GM19395 (cell line): ENCODE measurements around the gene OR10V1.
"Not testable (repeated sequence)": the region's sequence is repeated elsewhere in the genome, so short reads cannot be mapped to it uniquely, and the experiment has no call there.

Source experiments
- ATAC-seq: cut with Tn5 transposase; IDR thresholded peaks from one replicate; pipeline ENCODE4 v1.9.1; 2021; ENCODE audit warnings: mild to moderate bottlenecking, moderate library complexity; ENCODE audit not compliant: unreplicated experiment

OR10V1 gene

DNA sequence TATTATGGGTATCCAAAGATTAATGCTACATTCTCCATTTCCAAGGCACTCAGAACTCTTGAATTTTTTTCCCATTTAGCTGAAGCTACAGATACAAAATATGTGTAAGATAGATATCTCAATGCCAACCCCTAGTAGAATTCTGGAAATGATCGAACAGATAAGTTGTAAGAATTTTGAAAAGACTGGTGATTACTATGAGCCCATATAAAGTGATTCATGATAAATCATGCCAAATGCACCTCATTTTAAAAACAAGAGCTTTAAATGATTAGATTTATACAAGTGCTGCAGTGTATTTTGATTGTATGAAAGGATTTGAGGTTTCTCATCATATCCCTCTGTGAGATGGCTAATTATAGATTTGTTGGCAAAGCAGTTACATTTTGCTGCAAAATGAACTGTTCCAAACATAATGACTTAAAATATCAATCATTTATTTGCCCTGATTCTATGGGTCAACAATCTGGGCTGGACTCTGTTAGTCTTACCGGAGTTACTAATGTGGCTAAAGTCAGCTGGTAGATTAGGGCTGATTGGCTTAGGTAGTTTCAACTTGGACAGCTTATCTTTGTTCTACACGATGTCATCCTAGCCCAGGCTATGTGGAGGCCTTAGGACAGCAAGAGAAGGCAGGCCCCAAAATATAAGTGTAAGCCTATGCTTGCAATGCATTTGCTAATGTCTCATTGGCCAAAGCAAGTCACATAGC, 3.4 kb downstream of the OR10V1 start:
- no peak for ATAC-seq

DNA sequence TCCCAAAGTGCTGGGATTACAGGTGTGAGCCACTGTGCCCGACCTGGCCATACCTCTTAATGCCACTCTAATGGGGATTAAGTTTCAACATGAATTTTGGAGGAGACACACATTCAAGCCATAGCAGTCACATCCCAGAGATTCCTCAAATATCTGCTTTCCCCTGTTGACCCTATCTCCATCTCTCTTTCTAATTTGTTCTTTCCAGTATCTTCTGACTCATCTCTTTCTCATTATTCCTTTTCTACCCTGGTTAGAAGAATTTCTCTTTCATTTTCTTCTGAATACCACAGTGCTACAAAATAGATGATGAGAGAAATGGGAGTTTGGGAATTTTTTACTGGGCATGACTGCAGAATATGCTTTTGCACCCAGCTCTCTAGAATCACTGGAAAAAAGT, 5.1 kb downstream of the OR10V1 start:
- no peak for ATAC-seq

DNA sequence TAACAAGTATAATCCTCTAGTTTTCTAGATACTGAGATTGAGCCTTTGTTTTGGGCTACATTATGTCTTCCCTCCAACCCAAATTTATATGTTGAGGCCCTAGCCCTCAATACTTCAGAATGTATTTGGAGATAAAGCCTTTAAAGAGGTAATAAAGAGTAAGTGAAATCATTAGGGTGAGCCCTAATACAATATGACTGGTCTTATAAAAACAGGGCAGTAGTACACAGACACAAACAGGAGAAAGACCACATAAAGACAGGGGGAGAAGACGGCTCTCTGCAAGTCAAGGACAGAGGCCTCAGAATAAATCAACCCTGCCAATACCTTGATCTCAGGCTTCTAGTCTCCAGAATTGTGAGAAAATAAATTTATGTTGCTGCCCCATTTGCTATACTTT, 6.3 kb downstream of the OR10V1 start:
- ATAC-seq: no peak

DNA sequence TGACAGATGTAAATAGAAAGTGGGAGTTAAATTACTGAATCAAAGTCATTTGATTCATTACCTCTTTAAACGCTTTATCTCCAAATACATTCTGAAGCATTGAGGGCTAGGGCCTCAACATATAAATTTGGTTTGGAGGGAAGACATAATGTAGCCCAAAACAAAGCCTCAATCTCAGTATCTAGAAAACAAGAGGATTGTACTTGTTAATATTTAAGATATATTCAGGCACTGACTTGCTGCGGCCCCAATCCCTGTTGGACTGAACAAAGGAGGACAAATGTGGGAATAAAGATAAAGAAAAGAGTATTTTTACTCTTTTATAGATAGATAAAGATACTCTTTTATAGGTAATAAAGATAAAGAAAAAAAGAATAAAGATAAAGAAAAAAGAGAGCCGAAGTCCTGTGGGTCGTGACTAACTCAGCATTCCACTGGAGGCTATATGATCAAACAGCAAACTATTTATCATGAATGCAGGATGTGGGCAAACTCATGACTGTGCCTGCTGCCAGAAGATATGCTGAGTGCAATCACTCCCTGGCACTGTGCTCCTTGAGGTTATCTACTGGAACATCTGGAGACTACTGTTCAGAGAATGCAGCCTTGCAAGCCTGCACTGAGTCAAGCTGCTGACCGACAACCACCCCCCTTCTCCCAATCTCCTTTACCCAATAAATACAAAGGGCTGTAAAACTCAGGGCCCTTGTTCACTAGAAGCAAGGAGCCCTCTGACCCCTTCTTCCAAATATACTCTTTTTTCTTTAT, 6.9 kb downstream of the OR10V1 start:
- ATAC-seq: no peak

DNA sequence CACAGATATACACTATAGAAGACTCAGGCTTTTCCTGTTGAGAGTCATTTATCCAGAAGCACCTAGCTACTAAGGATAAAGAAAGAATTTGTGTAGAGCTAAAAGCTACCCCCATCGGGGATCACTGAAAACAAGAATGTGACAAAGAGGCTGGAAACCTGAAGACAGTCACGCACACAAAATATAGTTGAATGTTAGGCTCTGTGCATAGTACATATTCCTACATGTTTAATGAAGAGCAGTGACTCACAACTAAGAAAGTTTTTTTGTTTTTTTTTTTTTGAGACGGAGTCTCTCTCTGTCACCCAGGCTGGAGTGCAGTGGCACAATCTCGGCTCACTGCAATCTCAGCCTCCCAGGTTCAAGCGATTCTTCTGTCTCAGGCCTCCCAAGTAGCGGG, 8.4 kb downstream of the OR10V1 start:
- ATAC-seq: no peak

DNA sequence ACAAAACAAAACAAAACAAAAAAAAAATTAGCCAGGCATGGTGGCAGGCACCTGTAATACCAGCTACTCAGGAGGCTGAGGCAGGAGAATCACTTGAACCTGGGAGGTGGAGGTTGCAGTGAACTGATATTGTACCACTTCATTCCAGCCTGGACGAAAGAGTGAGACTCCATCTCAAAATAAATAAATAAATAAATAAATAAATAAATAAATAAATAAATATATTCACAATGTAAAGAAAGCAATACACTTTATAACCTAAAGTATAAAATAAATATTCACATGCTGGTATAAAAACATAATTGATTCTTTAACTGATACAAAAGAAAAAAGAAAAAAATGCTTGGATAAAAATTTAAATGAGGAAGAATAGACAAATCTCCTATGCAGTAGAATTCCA, 10.1 kb downstream of the OR10V1 start:
- ATAC-seq: not testable (repeated sequence)

DNA sequence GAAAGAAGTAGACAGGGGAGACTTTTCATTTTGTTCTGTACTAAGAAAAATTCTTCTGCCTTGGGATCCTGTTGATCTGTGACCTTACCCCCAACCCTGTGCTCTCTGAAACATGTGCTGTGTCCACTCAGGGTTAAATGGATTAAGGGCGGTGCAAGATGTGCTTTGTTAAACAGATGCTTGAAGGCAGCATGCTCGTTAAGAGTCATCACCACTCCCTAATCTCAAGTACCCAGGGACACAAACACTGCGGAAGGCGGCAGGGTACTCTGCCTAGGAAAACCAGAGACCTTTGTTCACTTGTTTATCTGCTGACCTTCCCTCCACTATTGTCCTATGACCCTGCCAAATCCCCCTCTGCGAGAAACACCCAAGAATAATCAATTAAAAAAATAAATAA, 13.5 kb downstream of the OR10V1 start:
- not testable (repeated sequence) for ATAC-seq

DNA sequence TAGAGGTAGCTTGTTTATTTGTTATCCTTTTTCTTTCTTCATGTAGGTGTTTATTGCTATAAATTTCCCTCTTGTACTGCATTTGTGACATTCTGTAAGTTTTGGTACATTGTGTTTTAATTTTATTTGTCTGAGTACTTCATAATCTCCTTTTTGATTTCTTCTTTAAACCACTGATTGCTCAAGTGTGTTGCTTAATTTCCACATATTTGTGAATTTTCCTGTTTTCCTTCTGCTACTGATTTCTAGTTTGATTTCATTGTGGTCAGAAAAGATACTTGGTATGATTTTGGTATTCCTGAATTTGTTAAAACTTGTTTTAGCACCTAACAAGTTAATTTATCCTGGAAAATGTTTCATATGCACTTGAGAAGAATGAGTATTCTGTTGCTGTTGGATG, 15.1 kb downstream of the OR10V1 start:
- no peak for ATAC-seq

DNA sequence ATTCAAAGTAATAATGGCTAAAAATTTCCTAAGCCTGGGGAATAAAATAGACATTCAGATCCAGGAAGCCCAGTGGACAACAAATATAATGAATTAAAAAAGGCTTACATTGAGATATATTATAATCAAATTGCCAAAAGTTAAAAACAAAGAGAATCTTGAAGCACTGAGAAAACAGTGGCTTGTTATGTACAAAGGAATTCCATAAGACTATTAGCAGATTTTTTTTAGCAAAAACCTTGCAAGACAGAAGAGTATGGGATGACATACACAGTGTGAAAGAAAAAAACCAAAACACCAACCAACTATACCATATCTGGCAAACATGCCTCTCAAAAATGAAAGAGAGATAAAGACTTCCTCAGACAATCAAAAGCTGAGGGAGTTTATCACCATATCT, 20.7 kb downstream of the OR10V1 start:
- ATAC-seq: no peak

DNA sequence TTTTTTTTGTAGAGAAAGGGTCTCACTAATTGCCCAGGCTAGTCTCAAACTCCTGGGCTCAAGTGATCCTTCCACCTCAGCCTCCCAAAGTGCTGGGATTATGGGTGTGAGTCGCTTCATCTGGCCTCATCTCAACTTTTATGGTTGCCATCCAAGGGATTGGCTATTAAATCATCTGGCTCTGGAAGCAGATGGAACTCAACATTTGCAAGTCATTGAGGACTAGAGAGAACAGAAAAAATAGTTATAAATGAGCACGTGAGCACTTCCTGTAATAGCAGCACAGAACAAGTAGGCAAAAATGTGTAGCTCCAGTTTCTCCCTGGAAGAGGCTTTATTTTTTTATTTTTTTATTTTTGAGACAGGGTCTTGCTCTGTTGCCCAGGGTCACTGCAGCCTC, 22.5 kb downstream of the OR10V1 start:
- ATAC-seq: no peak

DNA sequence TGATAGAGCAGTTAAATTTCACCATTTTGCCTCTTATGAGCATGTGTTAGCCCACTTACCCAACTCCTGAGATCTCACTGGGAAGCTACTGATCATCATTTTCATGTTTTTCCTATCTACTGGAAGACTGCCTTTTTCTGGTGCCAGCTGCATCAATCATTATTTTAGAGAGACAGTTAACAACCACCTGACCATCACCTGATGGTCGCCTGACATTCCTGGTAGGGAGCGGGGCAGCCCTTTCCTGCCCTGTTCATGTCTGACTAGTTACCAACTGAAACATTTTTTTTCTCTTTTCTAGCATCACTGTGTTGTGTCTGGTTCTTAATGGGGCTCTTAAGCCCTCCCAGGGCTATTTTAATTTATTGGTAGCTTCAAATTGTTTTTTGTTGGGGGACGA, 24.6 kb downstream of the OR10V1 start:
- no peak for ATAC-seq

DNA sequence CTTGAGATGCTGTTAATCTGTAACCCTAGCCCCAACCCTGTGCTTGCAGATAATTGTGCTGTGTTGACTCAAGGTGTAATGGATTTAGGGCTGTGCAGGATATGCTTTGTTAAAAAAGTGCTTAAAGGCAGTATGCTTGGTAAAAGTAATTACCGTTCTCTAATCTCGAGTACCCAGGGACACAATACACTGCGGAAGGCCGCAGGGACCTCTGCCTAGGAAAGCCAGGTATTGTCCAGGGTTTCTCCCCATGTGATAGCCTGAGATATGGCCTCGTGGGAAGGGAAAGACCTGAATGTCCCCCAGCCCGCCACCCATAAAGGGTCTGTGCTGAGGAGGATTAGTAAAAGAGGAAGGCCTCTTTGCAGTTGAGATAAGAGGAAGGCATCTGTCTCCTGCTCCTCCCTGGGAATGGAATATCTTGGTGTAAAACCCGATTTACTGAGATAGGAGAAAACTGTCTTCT, 32.4 kb downstream of the OR10V1 start:
- ATAC-seq: not testable (repeated sequence)

DNA sequence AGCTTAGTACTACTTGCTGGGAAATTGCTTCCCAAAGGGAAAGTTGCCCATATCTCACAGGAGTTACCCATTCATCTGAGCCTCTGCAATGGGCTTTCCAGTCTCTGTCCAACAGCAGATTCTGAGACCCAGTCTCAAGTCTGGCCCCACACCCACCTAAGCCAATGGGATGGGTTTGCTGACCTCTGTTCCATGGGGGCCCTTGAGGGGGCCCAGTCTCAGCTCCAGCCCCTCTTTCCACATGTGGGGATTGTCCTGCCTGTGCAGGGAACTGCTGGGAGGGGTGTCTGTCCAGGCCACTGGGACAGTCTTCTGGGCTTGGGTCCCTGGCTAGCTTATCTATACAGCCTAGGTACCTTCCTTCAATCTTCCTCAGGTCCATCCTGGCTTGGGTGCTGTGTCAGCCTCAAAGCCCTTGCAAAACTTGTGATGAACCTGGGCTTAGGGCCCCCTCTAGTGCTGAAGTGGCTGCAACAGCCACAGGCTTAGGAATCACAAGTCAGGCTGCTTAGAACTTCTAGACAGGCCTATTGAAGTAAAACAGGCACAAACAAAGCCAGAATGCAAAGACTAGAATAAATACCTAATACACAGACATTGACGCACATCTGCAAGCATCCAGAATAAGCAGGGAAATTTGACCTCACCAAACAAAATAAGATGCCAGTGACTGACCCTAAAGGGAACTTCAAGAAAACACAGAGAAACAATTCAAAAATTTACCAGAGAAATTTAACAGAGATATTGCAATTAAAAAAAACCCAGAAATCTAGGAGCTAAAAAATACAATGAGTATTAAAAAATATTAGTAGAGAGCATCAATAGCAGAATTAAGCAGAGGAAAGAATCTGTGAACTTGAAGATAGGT, 33.1 kb downstream of the OR10V1 start:
- peak; percentile 95 for ATAC-seq

DNA sequence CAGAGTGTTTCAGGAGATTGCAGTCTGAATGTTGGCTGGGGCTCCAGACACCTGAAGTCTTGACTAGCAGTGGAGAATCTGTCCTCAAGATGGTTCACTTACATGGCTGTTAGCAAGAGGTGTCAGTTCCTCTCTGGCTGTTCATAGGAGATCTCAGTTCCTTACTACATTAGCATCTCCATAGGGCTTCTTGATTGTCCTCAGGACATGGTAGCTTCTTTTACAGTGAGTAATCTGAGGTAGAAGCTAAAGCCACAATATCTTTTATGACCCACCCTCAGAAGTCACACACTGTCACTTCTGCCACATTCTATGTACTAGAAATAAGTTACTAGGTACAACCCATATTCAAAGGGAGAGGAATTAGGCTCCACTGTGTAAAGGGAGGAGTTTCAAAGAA, 34.3 kb downstream of the OR10V1 start:
- no peak for ATAC-seq

DNA sequence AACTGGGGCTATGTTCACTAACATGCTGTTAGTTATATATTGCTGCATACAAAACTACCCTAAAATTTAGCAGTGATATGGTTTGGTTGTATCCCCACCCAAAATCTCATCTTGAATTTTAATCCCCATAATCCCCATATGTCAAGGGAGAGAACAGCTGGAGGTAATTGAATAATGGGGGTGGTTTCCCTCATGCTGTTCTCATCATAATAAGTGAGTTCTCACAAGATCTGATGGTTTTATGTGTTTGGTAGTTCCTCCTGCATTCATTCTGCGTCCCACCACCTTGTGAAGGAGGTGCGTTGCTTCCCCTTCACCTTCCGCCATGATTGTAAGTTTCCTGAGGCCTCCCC, 34.9 kb downstream of the OR10V1 start:
- no peak for ATAC-seq

DNA sequence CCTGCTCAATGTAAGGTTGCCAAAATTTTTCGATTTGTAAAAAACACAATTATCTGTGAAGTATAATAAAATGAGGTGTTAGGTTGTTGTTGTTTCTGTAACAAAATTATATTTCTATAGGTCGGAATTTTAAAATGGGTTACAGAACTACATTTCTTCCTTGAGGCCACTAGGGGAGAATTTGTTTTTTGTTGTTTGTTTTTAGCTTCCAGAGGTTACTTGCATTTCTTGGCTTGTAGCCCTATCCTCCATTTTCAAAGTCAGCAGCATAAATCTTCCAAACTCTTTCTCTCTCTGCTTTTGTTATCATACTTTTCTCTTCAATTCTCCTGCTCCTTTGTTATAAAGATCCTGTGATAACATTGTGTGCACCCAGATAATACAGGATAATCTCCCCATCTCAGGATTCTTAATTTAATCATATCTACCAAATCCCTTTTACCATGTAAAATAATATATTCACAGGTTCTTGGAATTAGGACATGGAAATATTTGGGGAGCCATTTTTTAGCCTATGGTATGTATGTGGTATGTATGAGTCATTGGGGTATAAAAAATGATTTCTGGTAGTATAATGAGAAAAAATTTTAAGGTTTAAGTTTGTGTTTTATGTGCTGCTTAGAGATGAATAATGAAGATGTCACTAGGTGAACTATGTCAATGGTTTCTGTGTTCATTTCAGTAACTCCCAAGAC, 35.4 kb downstream of the OR10V1 start:
- no peak for ATAC-seq

DNA sequence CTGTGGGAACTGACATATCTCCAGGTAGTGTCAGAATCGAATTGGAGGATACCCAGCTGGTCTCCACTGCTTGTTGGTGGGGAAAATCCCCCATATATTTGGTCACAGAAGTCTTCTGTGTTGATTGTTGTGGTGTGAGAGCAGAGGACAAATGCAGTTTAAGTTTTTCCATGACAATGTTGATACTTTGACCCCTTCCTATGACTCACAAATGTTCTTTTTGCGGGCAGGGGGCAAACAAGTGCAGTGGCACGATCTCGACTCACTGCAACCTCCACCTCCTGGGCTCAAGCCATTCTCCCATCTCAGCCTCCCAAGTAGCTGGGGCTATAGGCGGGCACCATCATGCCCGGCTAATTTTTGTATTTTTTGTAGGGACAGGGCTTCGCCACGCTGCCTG, 37.4 kb downstream of the OR10V1 start:
- ATAC-seq: no peak

DNA sequence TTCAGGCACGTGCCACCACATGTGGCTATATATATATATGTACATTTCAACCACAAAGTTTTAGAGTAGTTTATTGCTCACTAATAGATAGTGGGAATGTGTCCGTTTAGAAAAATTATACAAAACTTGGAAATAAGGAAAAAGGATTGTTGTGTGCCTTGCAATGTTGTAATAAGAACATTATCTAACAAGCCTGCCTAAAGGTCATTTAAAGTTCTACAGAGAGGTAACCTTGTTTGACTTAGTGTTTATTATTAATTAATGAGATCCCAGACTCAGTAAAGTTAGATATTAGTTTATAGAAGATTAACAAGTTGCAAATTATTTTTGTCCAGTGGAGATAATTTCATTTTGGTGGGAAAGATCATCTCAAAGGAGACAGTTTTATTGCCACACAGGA, 39.4 kb downstream of the OR10V1 start:
- ATAC-seq: no peak

DNA sequence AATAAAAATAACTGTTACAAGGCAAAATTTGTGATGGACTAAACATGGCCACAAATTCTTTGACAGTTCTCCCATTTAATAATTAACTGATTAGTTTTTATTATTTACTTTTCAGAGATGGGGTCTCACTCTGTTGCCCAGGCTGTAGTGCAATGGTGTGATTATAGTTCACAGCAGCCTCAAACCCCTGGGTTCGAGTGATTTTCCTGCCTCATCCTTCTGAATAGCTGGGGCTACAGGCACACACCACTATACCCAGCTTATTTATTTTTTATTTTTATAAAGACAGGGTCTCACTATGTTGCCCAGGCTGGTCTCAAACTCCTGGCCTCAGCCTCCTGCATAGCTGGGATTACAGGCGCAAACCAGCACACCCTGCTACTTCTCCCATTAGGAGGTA, 40.4 kb downstream of the OR10V1 start:
- ATAC-seq: no peak

DNA sequence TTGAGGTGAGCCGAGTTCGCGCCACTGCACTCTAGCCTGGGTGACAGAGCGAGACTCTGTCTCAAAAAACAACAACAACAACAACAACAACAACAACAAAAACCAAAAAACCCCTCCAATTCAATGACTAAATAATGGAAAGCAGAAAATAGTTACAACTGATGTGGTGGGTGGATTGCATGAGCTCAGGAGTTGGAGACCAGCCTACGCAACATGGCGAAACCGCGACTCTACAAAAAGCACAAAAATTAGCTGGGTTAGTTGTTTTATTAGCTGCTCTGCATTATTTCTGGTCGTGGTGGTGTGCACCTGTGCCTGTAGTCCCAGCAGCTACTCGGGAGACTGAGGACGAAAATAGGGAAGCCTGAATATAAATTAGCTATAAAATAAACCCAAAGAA, 42.2 kb downstream of the OR10V1 start:
- no peak for ATAC-seq

DNA sequence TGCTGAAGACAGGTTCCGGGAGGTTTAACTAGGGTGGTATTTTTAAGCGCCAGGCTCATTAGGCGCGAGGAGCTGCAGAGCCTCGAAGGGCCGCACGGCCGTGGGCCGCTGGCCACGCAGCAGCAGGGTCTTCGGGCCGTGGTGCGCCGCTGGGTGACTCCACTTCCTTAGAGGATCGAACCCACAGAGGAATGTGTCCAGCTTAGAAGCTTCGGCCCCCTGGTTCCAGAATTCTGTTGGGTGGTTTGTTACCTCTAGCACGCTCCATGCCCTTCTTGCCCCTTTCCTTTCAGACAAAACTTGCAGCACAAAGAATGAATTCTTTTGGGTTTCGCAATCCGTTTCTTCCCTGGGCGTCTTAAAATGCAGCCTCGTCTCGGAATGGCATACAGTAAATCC, 44.0 kb downstream of the OR10V1 start:
- ATAC-seq: no peak
